Skin of body (tissue), 2 donors: ENCODE measurements around the gene LAMA2. TPM values are rescaled to one million over a fixed set of nuclear protein-coding genes. Genes with fewer than 3 reads are reported as not detected.

Source experiments
- DNase-seq: peaks from one replicate; lab custom pipeline; 2025; lab: John Stamatoyannopoulos, UW
- total RNA-seq: library from RNA; depleted of rRNA; stranded (reverse); fragments of >200 nt; gene quantifications from one replicate; pipeline ENCODE4 v1.2.3, GENCODE V29; 2014

LAMA2 gene
- total RNA-seq = 87.4 TPM

DNA sequence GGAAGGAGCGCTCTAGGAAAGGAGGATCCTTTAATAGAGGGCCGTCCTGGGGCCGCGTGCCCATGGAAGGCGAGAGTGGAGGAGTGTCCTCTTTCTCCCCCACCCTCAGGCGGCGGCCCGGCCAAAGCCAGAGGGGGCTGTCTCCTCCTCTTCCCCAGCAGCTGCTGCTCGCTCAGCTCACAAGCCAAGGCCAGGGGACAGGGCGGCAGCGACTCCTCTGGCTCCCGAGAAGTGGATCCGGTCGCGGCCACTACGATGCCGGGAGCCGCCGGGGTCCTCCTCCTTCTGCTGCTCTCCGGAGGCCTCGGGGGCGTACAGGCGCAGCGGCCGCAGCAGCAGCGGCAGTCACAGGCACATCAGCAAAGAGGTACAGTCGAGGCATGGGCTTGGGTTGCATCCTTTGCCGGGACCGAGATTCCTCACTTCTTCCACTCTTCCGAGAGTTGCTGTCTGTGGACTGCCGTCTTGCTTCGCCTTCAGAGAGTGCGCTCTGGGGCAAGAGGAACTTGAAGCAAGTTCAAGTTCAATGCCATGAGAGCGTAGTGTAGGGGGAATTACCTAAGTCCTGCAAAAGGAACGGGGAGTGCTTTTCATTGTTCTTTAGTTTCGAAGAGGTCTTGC, at the start of gene LAMA2:
TSS of gene LAMA2 (plus strand) at position 148 of the 621 bp plus-strand sequence. CDS start at position 256, 108 bp downstream.
- peak; percentile 78 for DNase-seq

DNA sequence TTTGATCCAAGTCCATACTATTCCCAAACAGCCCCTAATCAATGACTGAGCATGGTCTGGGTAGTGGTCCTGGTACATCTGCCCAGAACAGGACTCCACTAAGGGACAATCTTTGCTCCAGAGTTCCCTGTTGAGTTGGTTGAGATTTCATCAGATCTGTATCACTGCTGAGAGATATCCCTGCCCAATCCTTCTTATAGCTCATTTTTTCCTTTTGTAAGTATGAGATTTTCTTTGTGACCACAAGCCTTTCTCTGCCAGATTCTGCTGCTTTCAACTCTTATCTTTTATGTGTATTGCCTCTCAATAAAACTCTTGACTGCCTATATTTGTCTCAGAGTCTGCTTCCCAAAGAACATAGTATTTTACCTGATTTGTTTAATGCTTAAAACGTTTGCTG, 46.2 kb upstream of the LAMA2 start:
- DNase-seq = no peak

DNA sequence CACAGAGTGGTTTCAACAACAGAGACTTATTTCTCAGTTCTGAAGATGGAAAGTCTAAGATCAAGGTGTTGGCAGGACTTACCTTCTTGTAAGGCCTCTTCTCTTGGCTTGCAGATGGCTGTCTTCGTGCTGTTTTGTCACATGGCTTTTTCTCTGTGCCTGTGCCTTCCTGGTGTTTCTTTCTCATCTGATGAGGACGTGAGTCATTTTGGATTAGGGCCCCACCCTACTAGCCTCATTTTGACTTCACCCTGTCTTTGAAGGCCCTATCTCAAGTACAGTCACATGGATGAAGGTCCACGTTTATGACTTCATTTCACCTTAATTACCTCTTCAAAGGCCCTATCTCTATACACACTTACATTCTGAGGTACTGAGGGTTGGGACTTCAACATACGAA, 41.4 kb upstream of the LAMA2 start:
- DNase-seq = no peak

GRCh38 chr6:128844598-128844997, 38.3 kb upstream of the LAMA2 start:
- no peak for DNase-seq

GRCh38 chr6:128847431-128848210, 35.3 kb upstream of the LAMA2 start:
- no peak for DNase-seq

- no peak for DNase-seq
Measured at GRCh38 chr6:128848212-128848935, 34.6 kb upstream of the LAMA2 start.

GRCh38 chr6:128855581-128856085, 27.3 kb upstream of the LAMA2 start:
- no peak for DNase-seq

DNA sequence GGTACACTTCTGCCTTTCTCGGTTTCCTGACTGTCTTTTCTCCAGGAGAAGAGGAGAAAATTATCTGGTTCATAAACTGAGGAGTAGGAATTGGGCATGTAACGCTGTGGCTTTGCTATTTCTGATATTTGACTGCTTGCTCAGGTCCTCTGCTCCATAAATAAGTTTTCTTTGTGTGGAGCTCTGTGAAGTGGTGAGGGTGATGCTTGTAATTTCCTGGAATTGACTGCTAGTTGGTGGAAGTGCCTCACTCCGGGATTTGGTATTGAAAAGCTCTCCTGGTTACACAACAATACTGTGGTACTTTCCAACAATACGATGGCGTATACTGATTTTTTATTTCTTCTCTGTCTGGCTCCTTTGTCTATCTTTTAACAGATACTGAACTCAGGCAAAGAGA, 25.1 kb upstream of the LAMA2 start:
- DNase-seq = no peak

- no peak for DNase-seq
Measured at GRCh38 chr6:128860782-128861181, 22.2 kb upstream of the LAMA2 start.

- no peak for DNase-seq
Measured at GRCh38 chr6:128863983-128864382, 19.0 kb upstream of the LAMA2 start.

DNA sequence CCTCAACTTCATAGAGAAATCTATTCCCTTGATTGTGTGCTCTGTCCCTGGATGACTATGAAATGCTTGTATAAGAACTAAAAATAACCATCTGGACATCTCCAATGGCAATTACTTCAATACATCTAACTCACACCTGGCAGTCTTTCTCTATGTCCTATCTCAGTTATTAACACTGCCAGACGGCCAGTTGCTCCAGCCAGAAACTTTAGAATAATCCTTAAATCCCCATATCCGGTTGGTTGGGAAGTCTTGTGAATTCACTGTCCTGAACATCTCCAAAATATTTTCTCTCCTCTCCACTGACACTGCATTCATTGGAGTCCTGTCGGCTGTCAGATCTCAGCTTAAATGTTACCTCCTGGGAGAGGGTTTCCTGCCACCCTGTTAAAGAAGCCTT, 12.2 kb upstream of the LAMA2 start:
- DNase-seq = no peak

GRCh38 chr6:128874863-128875262, 8.1 kb upstream of the LAMA2 start:
- DNase-seq = no peak

DNA sequence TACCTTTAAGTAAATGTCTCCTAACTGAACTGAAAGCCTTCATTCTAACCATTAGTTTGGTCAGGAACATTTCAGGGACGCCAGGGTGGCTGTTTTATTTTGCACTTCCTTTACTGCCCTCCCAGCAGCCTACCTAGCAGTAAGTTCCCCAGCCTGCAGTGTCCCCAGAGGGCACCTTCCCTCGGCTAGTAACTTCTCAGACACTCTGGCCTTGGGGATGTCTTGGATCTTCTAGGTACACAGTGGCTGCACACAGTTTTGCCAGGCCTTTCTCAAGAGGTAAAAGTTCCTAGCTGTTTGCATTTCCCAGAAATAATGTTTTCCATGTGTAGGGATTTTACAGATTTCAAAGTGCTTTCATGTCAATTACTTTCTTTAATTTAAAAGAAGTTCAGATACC, 378 bp upstream of the LAMA2 start:
- DNase-seq = no peak

DNA sequence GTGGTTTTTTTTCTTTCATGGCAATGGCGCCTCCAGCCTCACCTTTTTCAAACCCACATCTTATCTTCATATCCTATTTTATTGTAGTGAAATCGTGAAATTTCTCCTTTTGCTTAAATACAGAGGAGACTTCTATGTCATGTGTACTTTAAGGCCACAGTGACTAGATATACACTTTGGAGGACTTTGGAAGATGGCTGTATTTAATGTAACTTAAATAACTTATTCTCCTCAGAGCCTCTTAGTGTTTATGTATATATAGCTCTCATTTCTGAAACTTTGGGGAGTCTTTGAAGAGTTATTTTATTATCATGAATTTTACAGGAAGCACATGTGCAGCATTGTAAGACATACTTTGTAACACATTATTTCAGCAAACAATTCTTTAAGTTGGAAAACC, 968 bp downstream of the LAMA2 start:
- no peak for DNase-seq

- no peak for DNase-seq
Measured at GRCh38 chr6:128885381-128885780, 2.4 kb downstream of the LAMA2 start.

DNA sequence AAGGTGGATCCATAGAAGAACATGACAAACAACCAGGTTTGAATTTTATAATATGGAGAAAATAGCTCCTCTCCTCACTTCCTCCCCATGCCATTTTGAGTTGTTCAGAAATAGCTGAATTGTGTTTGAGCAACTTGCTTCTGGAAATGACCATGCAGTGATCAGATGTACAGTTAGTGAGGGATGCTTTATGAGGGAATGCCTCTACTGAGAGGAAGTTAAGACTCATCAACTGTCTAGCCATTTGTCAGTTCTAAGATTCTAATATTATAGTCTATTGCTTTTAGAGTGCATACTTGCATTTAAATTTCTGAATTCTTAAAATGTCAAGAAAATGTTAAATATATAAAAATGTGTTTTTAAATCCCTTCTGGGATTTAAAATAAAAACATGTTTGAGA, 3.8 kb downstream of the LAMA2 start:
- no peak for DNase-seq

DNA sequence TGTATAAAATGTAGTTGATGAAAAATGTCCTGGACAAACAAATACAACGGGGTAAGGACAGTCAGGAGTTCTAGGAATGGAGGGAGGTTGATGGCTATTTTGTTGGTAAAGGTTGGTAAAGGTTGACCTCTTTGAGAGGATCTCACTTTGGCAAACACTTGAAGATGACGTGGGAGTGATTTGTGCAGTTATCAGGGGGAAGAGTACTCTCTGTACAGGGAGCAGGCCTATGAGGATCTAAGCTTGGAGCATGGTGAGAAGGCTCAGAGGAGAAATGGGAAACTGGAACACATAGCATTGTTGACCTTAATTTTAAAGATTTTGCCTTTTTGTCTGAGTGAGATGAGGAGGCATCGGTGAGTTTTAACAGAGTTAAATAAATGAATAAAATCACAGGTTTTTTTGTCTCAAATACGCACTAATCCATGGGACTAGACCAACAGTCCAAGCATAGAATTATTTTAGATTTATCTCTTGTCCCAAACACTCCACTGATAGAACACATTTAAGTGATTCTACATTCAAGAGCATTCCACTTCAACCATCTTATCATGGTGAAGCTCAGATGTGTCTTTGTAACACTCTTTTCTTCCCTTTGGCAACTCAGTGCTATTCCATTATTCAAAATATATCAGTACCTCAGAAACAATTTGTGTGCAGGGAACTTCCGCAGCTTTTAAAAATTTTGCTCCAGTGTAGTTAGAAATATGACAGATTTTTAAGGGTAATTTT, 5.7 kb downstream of the LAMA2 start:
- no peak for DNase-seq

GRCh38 chr6:128889870-128890269, 6.9 kb downstream of the LAMA2 start:
- no peak for DNase-seq

DNA sequence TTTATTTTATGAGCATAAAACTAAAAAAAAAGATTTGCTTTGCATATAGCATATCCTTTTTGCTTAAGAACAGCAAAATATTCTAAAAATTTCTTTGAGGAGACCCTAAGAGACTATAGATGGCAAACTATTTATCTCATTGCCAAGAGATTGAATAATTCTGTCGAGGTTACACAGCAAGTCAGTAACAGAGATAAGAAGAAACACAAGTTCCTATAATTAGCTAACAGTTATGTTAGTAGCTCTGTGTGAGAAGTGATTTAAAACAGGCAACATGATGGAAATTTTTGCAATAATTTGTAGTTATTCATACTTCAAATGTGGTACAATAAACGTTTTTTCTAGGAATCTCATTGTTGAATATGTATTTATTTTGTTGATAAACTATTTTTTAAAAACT, 9.1 kb downstream of the LAMA2 start:
- DNase-seq = no peak

- no peak for DNase-seq
Measured at GRCh38 chr6:128899341-128900050, 16.6 kb downstream of the LAMA2 start.

- DNase-seq = no peak
Measured at GRCh38 chr6:128903715-128904114, 20.8 kb downstream of the LAMA2 start.
